ENCODE measurements around the gene GMDS. TPM values are rescaled to one million over a fixed set of nuclear protein-coding genes. Genes with fewer than 3 reads are reported as not detected.
A peak's percentile ranks its signal among the peaks of the same experiment; 100 is the strongest.

GMDS gene
- total and polyA plus RNA-seq, 2 of the 13 experiments (the other 11 are each of a cell fraction or from before 2014, with no cell fraction given): 64.4 to 112 TPM

DNA sequence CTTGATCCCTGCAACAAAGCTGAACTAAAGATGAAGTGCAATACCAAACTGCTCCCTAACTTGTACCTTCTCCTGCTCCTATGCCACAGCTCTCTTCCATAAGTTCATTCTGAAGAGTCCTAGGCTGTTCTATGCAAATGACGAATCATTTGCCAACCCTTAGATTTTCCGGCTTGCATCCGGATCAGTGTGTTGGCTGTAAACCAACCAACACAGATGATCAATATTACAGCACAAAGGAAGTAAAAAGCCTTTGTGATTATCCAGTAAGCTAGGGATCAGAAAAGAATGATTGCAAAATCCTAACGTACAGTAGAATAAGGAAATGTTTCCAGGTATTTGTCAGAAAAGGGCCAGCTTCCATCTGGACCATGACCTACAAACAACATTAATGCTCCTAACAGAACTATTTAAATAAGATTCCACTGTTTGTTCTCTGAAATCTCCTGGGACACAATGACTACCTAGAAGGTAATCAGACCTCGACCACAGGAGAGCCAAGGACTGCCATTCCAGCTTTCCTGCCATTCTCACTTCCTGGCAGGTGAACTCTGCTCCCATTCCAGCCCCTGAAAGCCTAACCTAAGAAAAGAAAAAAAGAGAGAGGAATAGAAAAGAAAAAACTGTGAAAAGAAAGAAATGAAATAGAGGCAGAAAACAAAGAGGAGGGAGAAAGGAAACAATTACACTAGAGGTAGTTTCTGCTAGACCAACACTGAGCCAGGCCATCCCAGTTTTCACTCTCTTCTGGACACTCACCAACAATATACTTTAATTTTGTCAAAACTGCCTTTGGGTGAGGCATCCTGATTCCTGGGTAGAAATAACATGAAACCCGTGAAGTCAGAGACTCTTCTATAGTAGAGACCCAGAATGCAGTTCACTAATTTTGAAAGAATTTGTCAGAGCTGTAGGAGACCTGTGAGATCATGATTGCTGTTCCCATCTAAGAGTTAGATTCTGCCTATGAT is 19.7 kb downstream of the GMDS start (continued):
- no peak for TF ChIP-seq NR1H2 (CRISPR knock-in tag; IDR thresholded peaks at IDR 0.05; ENCODE audit: borderline replicate concordance, low read depth)
- TF ChIP-seq, protein P1, sequence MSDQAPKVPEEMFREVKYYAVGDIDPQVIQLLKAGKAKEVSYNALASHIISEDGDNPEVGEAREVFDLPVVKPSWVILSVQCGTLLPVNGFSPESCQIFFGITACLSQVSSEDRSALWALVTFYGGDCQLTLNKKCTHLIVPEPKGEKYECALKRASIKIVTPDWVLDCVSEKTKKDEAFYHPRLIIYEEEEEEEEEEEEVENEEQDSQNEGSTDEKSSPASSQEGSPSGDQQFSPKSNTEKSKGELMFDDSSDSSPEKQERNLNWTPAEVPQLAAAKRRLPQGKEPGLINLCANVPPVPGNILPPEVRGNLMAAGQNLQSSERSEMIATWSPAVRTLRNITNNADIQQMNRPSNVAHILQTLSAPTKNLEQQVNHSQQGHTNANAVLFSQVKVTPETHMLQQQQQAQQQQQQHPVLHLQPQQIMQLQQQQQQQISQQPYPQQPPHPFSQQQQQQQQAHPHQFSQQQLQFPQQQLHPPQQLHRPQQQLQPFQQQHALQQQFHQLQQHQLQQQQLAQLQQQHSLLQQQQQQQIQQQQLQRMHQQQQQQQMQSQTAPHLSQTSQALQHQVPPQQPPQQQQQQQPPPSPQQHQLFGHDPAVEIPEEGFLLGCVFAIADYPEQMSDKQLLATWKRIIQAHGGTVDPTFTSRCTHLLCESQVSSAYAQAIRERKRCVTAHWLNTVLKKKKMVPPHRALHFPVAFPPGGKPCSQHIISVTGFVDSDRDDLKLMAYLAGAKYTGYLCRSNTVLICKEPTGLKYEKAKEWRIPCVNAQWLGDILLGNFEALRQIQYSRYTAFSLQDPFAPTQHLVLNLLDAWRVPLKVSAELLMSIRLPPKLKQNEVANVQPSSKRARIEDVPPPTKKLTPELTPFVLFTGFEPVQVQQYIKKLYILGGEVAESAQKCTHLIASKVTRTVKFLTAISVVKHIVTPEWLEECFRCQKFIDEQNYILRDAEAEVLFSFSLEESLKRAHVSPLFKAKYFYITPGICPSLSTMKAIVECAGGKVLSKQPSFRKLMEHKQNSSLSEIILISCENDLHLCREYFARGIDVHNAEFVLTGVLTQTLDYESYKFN (CRISPR knock-in tag; conservative IDR thresholded peaks at IDR 0.05): peak; percentile 99
- TF ChIP-seq, protein P2, sequence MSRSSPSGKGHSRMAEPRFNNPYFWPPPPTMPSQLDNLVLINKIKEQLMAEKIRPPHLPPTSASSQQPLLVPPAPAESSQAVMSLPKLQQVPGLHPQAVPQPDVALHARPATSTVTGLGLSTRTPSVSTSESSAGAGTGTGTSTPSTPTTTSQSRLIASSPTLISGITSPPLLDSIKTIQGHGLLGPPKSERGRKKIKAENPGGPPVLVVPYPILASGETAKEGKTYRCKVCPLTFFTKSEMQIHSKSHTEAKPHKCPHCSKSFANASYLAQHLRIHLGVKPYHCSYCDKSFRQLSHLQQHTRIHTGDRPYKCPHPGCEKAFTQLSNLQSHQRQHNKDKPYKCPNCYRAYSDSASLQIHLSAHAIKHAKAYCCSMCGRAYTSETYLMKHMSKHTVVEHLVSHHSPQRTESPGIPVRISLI (CRISPR knock-in tag; IDR thresholded peaks at IDR 0.05; ENCODE audit: borderline replicate concordance): peak; percentile 76; the same call in 1 of the 2 replicates
- TF ChIP-seq ZNF20 (CRISPR knock-in tag; IDR thresholded peaks at IDR 0.05): no peak
- no peak for TF ChIP-seq ZNF782 (CRISPR knock-in tag; IDR thresholded peaks at IDR 0.05; ENCODE audit: borderline replicate concordance)
- TF ChIP-seq ZNF10 (CRISPR knock-in tag; IDR thresholded peaks at IDR 0.05; ENCODE audit: borderline replicate concordance, low read depth): no peak
- no peak for TF ChIP-seq NFE2L1 (CRISPR knock-in tag; IDR thresholded peaks at IDR 0.05; ENCODE audit: borderline replicate concordance)
- peak; percentile 95 for TF ChIP-seq FOXA3 (CRISPR knock-in tag; IDR thresholded peaks at IDR 0.05)
- no peak for TF ChIP-seq ZNF230 (CRISPR knock-in tag; IDR thresholded peaks at IDR 0.05)
- peak; percentile 73 for TF ChIP-seq ZNF430 (CRISPR knock-in tag; IDR thresholded peaks at IDR 0.05)
- TF ChIP-seq RFX1 (IDR thresholded peaks at IDR 0.05): no peak
- peak; percentile 49; the same call in 1 of the 2 replicates for TF ChIP-seq SATB2 (CRISPR knock-in tag; IDR thresholded peaks at IDR 0.05)
- TF ChIP-seq ZBTB7B (CRISPR knock-in tag; IDR thresholded peaks at IDR 0.05): peak; percentile 78
- TF ChIP-seq ZNF567 (CRISPR knock-in tag; IDR thresholded peaks at IDR 0.05; ENCODE audit: borderline replicate concordance): no peak
- TF ChIP-seq IKZF1 (IDR thresholded peaks at IDR 0.05): no peak
- TF ChIP-seq, protein P3, sequence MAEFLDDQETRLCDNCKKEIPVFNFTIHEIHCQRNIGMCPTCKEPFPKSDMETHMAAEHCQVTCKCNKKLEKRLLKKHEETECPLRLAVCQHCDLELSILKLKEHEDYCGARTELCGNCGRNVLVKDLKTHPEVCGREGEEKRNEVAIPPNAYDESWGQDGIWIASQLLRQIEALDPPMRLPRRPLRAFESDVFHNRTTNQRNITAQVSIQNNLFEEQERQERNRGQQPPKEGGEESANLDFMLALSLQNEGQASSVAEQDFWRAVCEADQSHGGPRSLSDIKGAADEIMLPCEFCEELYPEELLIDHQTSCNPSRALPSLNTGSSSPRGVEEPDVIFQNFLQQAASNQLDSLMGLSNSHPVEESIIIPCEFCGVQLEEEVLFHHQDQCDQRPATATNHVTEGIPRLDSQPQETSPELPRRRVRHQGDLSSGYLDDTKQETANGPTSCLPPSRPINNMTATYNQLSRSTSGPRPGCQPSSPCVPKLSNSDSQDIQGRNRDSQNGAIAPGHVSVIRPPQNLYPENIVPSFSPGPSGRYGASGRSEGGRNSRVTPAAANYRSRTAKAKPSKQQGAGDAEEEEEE (CRISPR knock-in tag; IDR thresholded peaks at IDR 0.05; ENCODE audit: borderline replicate concordance): no peak
- TF ChIP-seq, protein P4, sequence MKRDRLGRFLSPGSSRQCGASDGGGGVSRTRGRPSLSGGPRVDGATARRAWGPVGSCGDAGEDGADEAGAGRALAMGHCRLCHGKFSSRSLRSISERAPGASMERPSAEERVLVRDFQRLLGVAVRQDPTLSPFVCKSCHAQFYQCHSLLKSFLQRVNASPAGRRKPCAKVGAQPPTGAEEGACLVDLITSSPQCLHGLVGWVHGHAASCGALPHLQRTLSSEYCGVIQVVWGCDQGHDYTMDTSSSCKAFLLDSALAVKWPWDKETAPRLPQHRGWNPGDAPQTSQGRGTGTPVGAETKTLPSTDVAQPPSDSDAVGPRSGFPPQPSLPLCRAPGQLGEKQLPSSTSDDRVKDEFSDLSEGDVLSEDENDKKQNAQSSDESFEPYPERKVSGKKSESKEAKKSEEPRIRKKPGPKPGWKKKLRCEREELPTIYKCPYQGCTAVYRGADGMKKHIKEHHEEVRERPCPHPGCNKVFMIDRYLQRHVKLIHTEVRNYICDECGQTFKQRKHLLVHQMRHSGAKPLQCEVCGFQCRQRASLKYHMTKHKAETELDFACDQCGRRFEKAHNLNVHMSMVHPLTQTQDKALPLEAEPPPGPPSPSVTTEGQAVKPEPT (CRISPR knock-in tag; IDR thresholded peaks at IDR 0.05; ENCODE audit: low read depth): no peak
- TF ChIP-seq CBX1 (IDR thresholded peaks at IDR 0.05; ENCODE audit: low read depth): peak; percentile 41
- peak; percentile 52; the same call in 1 of the 2 replicates for TF ChIP-seq ZNF816 (CRISPR knock-in tag; IDR thresholded peaks at IDR 0.05; ENCODE audit: borderline replicate concordance)
- TF ChIP-seq MYC (CRISPR knock-in tag; IDR thresholded peaks at IDR 0.05; ENCODE audit: borderline replicate concordance): no peak
- TF ChIP-seq, protein P5, sequence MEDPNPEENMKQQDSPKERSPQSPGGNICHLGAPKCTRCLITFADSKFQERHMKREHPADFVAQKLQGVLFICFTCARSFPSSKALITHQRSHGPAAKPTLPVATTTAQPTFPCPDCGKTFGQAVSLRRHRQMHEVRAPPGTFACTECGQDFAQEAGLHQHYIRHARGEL (CRISPR knock-in tag; IDR thresholded peaks at IDR 0.05): no peak
